ENCODE measurements around the gene CEP20. TPM values are rescaled to one million over a fixed set of nuclear protein-coding genes. Genes with fewer than 3 reads are reported as not detected.

The CEP20 gene
- total and polyA plus RNA-seq, 10 of the 15 experiments (the other 5 are each of a cell fraction or from before 2014, with no cell fraction given) = 33.4 to 57.8 (median 52.6) TPM

- TF ChIP-seq, protein P1, sequence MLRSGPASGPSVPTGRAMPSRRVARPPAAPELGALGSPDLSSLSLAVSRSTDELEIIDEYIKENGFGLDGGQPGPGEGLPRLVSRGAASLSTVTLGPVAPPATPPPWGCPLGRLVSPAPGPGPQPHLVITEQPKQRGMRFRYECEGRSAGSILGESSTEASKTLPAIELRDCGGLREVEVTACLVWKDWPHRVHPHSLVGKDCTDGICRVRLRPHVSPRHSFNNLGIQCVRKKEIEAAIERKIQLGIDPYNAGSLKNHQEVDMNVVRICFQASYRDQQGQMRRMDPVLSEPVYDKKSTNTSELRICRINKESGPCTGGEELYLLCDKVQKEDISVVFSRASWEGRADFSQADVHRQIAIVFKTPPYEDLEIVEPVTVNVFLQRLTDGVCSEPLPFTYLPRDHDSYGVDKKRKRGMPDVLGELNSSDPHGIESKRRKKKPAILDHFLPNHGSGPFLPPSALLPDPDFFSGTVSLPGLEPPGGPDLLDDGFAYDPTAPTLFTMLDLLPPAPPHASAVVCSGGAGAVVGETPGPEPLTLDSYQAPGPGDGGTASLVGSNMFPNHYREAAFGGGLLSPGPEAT (IDR thresholded peaks at IDR 0.05; ENCODE audit: low read depth) = no peak; the same call in 1 of the 2 replicates
- TF ChIP-seq HDAC6 (IDR thresholded peaks at IDR 0.05; ENCODE audit: unreplicated experiment) = no peak
- 0 out of 2 replicates have a peak, but pooled peaks have one; percentile 55 for TF ChIP-seq HDGF (IDR thresholded peaks at IDR 0.05)
- no peak for TF ChIP-seq MTA2 (IDR thresholded peaks at IDR 0.05; ENCODE audit: low read depth)
- TF ChIP-seq RAD51 (IDR thresholded peaks at IDR 0.05) = peak; percentile 96
- no peak for TF ChIP-seq BACH1 (IDR thresholded peaks at IDR 0.05; ENCODE audit: borderline replicate concordance)
- peak; percentile 91 for TF ChIP-seq SP1 (IDR thresholded peaks at IDR 0.05; ENCODE audit: low read depth, low read length)
- no peak for TF ChIP-seq TBL1XR1 (IDR thresholded peaks at IDR 0.05; ENCODE audit: low read depth, low read length)
- no peak for TF ChIP-seq FOXK2 (IDR thresholded peaks at IDR 0.05)
- TF ChIP-seq CHD2 (IDR thresholded peaks at IDR 0.05; ENCODE audit: borderline replicate concordance, low read depth, low read length) = peak; percentile 72; the same call in 1 of the 2 replicates
- no peak for TF ChIP-seq HDAC2 (IDR thresholded peaks at IDR 0.05)
- TF ChIP-seq STAT3 (IDR thresholded peaks at IDR 0.05; ENCODE audit: low read depth, low read length) = no peak
- TF ChIP-seq CBX5 (IDR thresholded peaks at IDR 0.05; ENCODE audit: low read depth) = no peak
- TF ChIP-seq TAF1 (IDR thresholded peaks at IDR 0.05; ENCODE audit: borderline replicate concordance, low read depth, low read length) = no peak
- no peak for TF ChIP-seq IKZF2 (IDR thresholded peaks at IDR 0.05)
- TF ChIP-seq FOS (IDR thresholded peaks at IDR 0.05; ENCODE audit: borderline replicate concordance, extremely low read depth, insufficient read length) = peak; percentile 85
- peak; percentile 99 for TF ChIP-seq RFX5 (IDR thresholded peaks at IDR 0.05; ENCODE audit: low read depth, low read length)
- TF ChIP-seq CREB1 (IDR thresholded peaks at IDR 0.05; ENCODE audit: low read depth) = peak; percentile 68
- TF ChIP-seq, protein P2, sequence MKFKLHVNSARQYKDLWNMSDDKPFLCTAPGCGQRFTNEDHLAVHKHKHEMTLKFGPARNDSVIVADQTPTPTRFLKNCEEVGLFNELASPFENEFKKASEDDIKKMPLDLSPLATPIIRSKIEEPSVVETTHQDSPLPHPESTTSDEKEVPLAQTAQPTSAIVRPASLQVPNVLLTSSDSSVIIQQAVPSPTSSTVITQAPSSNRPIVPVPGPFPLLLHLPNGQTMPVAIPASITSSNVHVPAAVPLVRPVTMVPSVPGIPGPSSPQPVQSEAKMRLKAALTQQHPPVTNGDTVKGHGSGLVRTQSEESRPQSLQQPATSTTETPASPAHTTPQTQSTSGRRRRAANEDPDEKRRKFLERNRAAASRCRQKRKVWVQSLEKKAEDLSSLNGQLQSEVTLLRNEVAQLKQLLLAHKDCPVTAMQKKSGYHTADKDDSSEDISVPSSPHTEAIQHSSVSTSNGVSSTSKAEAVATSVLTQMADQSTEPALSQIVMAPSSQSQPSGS (IDR thresholded peaks at IDR 0.05; ENCODE audit: low read length) = no peak
- no peak for TF ChIP-seq NFXL1 (IDR thresholded peaks at IDR 0.05; ENCODE audit: borderline replicate concordance)
- no peak; the same call in 1 of the 2 replicates for TF ChIP-seq PKNOX1 (IDR thresholded peaks at IDR 0.05)
- TF ChIP-seq ETV6 (conservative IDR thresholded peaks at IDR 0.05 in 1 of 2, IDR thresholded peaks at IDR 0.05 in 1 of 2; ENCODE audit: borderline replicate concordance in 1 of 2, low read depth in 1 of 2) = no peak
- no peak for TF ChIP-seq ZBTB4 (CRISPR knock-in tag; IDR thresholded peaks at IDR 0.05)
Measured at GRCh38 chr16:15907863-15908478, 19.6 kb upstream of the CEP20 start (continued).
